ENCODE data around the gene CYP19A1.

CYP19A1 gene

DNA sequence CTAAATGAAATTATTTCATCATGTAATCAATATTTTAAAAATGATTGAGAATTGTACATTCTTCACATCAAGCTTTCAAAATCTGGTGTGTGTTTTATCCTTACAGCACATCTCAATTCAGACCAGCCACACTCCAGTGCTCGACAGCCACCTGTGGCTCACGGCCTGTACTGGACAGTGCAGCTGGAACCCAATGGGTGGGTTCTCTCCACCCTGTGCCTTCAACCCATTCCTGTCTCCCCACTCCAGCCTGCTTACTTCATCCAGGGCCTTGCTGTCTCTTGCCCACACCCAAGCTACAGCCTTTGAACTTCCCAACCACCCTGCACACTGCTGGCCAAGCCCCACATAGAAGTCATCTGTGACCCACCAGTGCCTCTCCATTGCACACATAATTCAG lies 17.6 kb downstream of the CYP19A1 start:
- no peak for TF ChIP-seq CTCF (conservative IDR thresholded peaks at IDR 0.05; ENCODE audit: low read depth, low read length)
- DNase-seq (ENCODE audit: low read depth): no peak
- no peak overlapping the region for H3K4me3 ChIP-seq (ENCODE audit: low read depth, low read length)

GRCh38 chr15:51319539-51319938 lies 18.9 kb downstream of the CYP19A1 start:
- DNase-seq (ENCODE audit: low read depth): no peak
- no peak overlapping the region for H3K4me3 ChIP-seq (ENCODE audit: low read depth, low read length)
- TF ChIP-seq CTCF (conservative IDR thresholded peaks at IDR 0.05; ENCODE audit: low read depth, low read length): no peak

DNA sequence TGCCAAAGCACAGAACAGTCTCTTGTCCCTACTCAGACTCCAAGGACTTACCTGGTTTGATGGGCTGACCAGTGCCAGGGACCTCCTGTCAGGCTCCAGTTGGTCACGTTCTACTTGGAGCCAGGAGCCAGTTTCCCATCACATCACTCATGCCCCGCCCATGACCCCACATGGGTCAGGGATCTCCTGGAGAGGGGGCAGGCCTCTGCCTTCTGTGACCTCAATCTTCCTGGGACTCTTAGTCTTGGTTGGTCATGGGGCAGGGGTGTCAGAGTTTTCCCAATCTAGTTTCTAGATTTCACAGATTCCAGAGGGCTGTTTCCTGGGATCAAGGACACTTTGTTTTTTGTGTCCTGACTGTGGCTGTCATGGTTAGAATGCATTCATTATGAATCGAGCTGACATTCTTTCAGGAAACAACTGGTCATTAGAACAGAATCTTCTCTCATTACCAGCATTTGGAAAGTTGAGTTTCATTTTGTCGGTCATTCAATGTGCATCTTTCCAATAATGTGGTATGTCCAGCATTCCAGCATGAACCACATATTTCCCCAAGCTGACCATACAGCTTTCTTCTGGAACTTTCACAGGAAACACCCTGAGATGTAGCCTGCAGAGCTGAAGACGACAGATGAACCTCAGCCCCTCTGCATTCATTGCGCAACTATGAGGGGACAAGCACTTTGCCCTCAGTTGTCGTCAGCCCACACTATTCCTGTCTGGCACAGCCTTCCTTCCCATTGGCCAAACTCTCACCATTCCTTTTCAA lies 19.8 kb downstream of the CYP19A1 start:
- peak; percentile 74 for DNase-seq (ENCODE audit: low read depth)
- no peak overlapping the region for H3K4me3 ChIP-seq (ENCODE audit: low read depth, low read length)
- TF ChIP-seq CTCF (conservative IDR thresholded peaks at IDR 0.05; ENCODE audit: low read depth, low read length): no peak

DNA sequence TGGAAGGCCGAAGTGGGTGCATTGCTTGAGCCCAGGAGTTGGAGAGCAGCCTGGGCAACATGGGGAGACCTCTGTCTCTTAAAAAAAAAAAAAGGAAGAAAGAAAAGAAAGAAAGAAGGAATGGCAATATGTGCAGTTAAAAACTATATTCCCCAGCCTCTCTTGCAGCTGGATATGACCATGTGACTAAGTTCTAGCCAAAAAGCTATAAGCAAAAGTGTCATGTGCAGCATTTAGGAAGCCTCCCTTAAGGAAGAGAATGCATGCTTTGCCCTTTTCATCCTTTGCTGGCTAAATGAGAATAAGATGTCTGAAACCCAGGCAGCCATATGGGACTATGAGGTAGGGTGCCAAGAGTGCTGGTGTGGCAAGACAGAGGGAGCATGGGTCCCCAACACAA lies 21.8 kb downstream of the CYP19A1 start:
- no peak for TF ChIP-seq CTCF (conservative IDR thresholded peaks at IDR 0.05; ENCODE audit: low read depth, low read length)
- no peak overlapping the region for H3K4me3 ChIP-seq (ENCODE audit: low read depth, low read length)
- DNase-seq (ENCODE audit: low read depth): no peak

DNA sequence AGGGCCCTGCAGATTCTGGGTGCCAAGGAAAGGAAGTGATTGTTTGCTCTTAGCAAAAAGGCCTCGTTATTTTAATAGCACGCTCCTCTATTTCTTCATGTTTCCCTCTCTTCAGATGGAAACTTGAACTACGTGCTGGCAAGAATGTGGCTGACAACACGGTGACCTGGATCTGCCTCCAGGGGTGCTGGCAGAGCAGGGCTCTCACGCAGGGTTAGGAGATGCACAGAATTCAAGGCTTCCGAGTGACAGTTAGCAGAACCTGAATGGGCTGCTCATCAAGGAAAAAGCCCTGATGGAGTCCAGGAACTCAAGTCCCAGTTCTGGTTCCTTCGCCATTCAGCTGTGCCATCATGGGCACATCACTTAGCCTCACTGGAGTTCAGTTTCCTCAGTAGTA lies 22.7 kb downstream of the CYP19A1 start:
- TF ChIP-seq CTCF (conservative IDR thresholded peaks at IDR 0.05; ENCODE audit: low read depth, low read length): no peak
- H3K4me3 ChIP-seq (ENCODE audit: low read depth, low read length): no peak overlapping the region
- no peak for DNase-seq (ENCODE audit: low read depth)

DNA sequence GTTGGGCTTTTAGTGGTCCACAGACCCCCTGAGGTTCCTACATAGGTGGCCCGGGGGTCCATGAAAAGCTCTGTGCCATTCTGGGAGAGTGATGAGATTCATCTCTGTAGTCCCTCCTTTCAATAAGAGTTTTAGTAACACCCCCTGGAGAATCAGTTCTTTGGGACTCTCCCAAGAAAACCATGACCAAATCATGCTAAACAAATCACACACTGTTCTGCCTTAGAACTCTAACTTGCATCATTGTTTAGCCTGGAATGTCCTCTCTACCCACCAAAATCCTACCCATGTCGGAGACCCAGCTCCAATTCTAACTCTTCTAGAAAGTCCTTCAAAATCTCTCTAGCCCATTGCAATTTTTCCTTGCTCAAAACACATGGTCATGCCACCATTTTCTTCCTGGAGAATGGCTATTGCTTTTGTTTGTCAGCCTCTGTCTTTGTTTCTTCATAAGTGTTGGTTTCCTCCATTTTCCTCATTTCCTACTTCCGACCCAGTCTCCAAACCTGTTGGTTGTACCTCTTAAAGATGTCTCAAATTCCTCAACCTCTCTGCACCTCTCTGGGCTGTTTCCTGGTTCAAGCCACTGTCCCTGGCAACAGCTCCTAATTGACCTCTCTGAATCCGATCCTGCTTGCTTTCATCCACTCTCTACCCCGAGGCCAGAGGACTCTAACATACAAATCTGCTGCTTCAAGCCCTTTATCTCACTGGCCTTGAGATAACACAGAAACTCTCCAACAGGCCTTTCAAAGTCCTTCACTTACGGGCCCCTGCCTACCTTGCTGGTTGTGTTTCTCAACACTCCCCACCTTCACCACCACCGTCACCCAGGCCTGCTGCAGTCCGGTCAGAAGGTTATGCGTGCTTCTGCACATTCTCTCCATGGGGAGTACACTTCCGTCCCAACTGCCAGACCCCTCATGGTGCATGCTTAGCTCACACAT lies 23.7 kb downstream of the CYP19A1 start:
- no peak for TF ChIP-seq CTCF (conservative IDR thresholded peaks at IDR 0.05; ENCODE audit: low read depth, low read length)
- DNase-seq (ENCODE audit: low read depth): no peak
- no peak overlapping the region for H3K4me3 ChIP-seq (ENCODE audit: low read depth, low read length)
